Neural cell (in vitro differentiated cells): ENCODE data around the gene GALNT16. TPM values are rescaled to one million over a fixed set of nuclear protein-coding genes. Genes with fewer than 3 reads are reported as not detected.

ENCODE experiments used
- H2AFZ ChIP-seq: fragments of 200-600, 300-800 bp; sonication (generic), shearing (Covaris generic); 2 replicates; pipeline ENCODE4 v1.6.0; 2014; ENCODE audit warnings: low read depth, mild to moderate bottlenecking, antibody characterized with exemption, low read length, moderate library complexity
- H3F3A ChIP-seq: fragments of 200-600 bp; shearing (Covaris generic); 2 replicates; pipeline ENCODE4 v1.6.1; 2016; ENCODE audit warnings: mild to moderate bottlenecking, moderate library complexity, mixed read lengths, antibody characterized with exemption, low read length; ENCODE audit not compliant: insufficient read depth, poor library complexity, severe bottlenecking
- H3K27ac ChIP-seq: fragments of 200-600, 300-800 bp; sonication (generic), shearing (Covaris generic); 2 replicates; pipeline ENCODE4 v1.5.1; 2014; ENCODE audit warnings: mild to moderate bottlenecking, low read length, moderate library complexity
- H3K27me3 ChIP-seq: fragments of 300-800, 200-600 bp; sonication (generic), shearing (Covaris generic); 2 replicates; pipeline ENCODE4 v1.6.0; 2014; ENCODE audit warnings: mild to moderate bottlenecking, low read depth, low read length, moderate library complexity; ENCODE audit not compliant: insufficient read depth
- H3K36me3 ChIP-seq: fragments of 300-800, 200-600 bp; sonication (generic), shearing (Covaris generic); 2 replicates; pipeline ENCODE4 v1.5.1; 2014; ENCODE audit warnings: mild to moderate bottlenecking, antibody characterized with exemption, low read length, moderate library complexity; ENCODE audit not compliant: insufficient read depth
- H3K4me2 ChIP-seq: fragments of 300-800, 200-600 bp; sonication (generic), shearing (Covaris generic); 2 replicates; pipeline ENCODE4 v1.6.0; 2014; ENCODE audit warnings: mild to moderate bottlenecking, low read length
- H3K4me3 ChIP-seq: fragments of 300-800, 200-600 bp; sonication (generic), shearing (Covaris generic); 2 replicates; pipeline ENCODE4 v1.5.1; 2014; ENCODE audit warnings: mild to moderate bottlenecking, low read length, moderate library complexity
- H3K79me2 ChIP-seq: fragments of 200-600 bp; shearing (Covaris generic); replicated peaks from 2 replicates; pipeline ENCODE4 v1.6.0; 2014; ENCODE audit warnings: mild to moderate bottlenecking, low read length, moderate library complexity; ENCODE audit not compliant: insufficient read depth
- H3K9ac ChIP-seq: fragments of 300-800, 200-600 bp; sonication (generic), shearing (Covaris generic); 2 replicates; pipeline ENCODE4 v1.6.1; 2016; ENCODE audit warnings: mild to moderate bottlenecking, low read length, mixed read lengths
- H3K9me2 ChIP-seq: fragments of 200-600 bp; shearing (Covaris generic); 2 replicates; pipeline ENCODE4 v1.6.1; 2016; ENCODE audit warnings: mild to moderate bottlenecking, low read length, mixed read lengths; ENCODE audit not compliant: insufficient read depth
- H3K9me3 ChIP-seq: fragments of 200-600, 300-800 bp; sonication (generic), shearing (Covaris generic); 2 replicates; pipeline ENCODE4 v1.6.1; 2016; ENCODE audit warnings: mild to moderate bottlenecking, mixed run types, low read length, moderate library complexity, mixed read lengths
- H4K20me1 ChIP-seq: fragments of 200-600 bp; shearing (Covaris generic); 2 replicates; pipeline ENCODE4 v1.6.1; 2016; ENCODE audit warnings: mild to moderate bottlenecking, mixed run types; ENCODE audit not compliant: insufficient read depth
- CTCF ChIP-seq: fragments of 450-650 bp; IDR thresholded peaks from 2 replicates; pipeline ENCODE4 v1.5.1; 2014; ENCODE audit warnings: antibody characterized with exemption, mild to moderate bottlenecking, moderate library complexity; ENCODE audit not compliant: poor library complexity, severe bottlenecking
- EP300 ChIP-seq: fragments of 450-650 bp; conservative IDR thresholded peaks from 2 replicates; pipeline ENCODE4 v1.6.1; 2014; ENCODE audit warnings: antibody characterized with exemption, mild to moderate bottlenecking, moderate library complexity; ENCODE audit not compliant: poor library complexity, severe bottlenecking
- EZH2 ChIP-seq: fragments of 200-600, 300-800 bp; shearing (Covaris generic), sonication (generic); IDR thresholded peaks from 2 replicates; pipeline ENCODE4 v1.6.1; 2014; ENCODE audit warnings: antibody characterized with exemption, low read length, borderline replicate concordance, mild to moderate bottlenecking; ENCODE audit not compliant: insufficient read depth, poor library complexity, severe bottlenecking
- MXI1 ChIP-seq: fragments of 450-650 bp; conservative IDR thresholded peaks from 2 replicates; pipeline ENCODE4 v1.6.1; 2014; ENCODE audit warnings: antibody characterized with exemption, mild to moderate bottlenecking; ENCODE audit not compliant: poor library complexity, severe bottlenecking
- POLR2AphosphoS5 ChIP-seq: IDR thresholded peaks from 2 replicates; pipeline ENCODE4 v1.6.1; 2012
- RAD21 ChIP-seq: fragments of 450-650 bp; conservative IDR thresholded peaks from 2 replicates; pipeline ENCODE4 v1.6.1; 2014; ENCODE audit warnings: antibody characterized with exemption, mild to moderate bottlenecking, moderate library complexity
- SMC3 ChIP-seq: fragments of 450-650 bp; conservative IDR thresholded peaks from 2 replicates; pipeline ENCODE4 v1.6.1; 2014; ENCODE audit warnings: antibody characterized with exemption, mild to moderate bottlenecking, moderate library complexity; ENCODE audit not compliant: poor library complexity
- TAF1 ChIP-seq: IDR thresholded peaks from 2 replicates; pipeline ENCODE4 v1.6.1; 2012; ENCODE audit warnings: low read depth
- polyA plus RNA-seq: library from polyadenylated mRNA; depleted of rRNA; stranded (reverse); fragments of >200 nt; gene quantifications from 2 replicates; pipeline ENCODE4 v1.2.3, GENCODE V29; 2014
- TF ChIP-seq, protein P1 (sequence below): IDR thresholded peaks from 2 replicates; pipeline ENCODE4 v1.6.1; 2012; ENCODE audit warnings: borderline replicate concordance

GALNT16 gene
- polyA plus RNA-seq, 1 donor from 2014 or later: 23.8 TPM

GRCh38 chr14:69368381-69368780 lies 108.4 kb downstream of the GALNT16 start:
- TF ChIP-seq MXI1 (no peak), SMC3 (no peak), EP300 (no peak), CTCF (no peak), EZH2 (no peak), RAD21 (no peak), TAF1 (no peak), POLR2AphosphoS5 (no peak)
- TF ChIP-seq, protein P1, sequence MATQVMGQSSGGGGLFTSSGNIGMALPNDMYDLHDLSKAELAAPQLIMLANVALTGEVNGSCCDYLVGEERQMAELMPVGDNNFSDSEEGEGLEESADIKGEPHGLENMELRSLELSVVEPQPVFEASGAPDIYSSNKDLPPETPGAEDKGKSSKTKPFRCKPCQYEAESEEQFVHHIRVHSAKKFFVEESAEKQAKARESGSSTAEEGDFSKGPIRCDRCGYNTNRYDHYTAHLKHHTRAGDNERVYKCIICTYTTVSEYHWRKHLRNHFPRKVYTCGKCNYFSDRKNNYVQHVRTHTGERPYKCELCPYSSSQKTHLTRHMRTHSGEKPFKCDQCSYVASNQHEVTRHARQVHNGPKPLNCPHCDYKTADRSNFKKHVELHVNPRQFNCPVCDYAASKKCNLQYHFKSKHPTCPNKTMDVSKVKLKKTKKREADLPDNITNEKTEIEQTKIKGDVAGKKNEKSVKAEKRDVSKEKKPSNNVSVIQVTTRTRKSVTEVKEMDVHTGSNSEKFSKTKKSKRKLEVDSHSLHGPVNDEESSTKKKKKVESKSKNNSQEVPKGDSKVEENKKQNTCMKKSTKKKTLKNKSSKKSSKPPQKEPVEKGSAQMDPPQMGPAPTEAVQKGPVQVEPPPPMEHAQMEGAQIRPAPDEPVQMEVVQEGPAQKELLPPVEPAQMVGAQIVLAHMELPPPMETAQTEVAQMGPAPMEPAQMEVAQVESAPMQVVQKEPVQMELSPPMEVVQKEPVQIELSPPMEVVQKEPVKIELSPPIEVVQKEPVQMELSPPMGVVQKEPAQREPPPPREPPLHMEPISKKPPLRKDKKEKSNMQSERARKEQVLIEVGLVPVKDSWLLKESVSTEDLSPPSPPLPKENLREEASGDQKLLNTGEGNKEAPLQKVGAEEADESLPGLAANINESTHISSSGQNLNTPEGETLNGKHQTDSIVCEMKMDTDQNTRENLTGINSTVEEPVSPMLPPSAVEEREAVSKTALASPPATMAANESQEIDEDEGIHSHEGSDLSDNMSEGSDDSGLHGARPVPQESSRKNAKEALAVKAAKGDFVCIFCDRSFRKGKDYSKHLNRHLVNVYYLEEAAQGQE: no peak
- Histone ChIP-seq H3K36me3 (no peaks in the 10 kb centered on the region), H3F3A (no peaks in the 10 kb centered on the region), H3K4me3 (no peak overlapping the region), H3K9me2 (no peaks in the 10 kb centered on the region), H3K79me2 (no peaks in the 10 kb centered on the region), H3K27ac (no peak overlapping the region), H3K27me3 (no peaks in the 10 kb centered on the region), H3K4me2 (no peak overlapping the region), H3K9ac (no peak overlapping the region), H3K9me3 (no peaks in the 10 kb centered on the region), H2AFZ (no peak overlapping the region), H4K20me1 (no peaks in the 10 kb centered on the region)

DNA sequence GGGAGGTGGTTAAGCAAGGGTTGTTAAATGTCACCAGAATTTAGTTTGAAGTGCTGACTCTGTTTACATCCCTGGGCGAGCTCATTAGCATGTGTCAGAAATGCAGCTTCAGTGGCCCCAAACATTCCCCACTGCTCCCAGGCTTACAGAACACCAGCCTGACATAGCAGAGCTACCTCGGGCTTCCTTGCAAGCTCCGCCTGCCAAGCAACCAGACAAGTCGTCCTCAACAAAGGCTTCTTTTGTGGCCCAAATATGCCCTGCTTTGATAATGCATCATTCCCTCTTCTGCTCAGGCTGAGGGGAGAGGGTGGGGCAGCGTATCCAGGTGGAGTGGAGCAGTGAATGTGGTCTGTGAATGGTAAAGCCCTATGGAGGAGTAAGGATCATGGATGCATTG lies 110.1 kb downstream of the GALNT16 start:
- no peak overlapping the region for H2AFZ ChIP-seq
- no peaks in the 10 kb centered on the region for H4K20me1 ChIP-seq
- H3K4me3 ChIP-seq: no peak overlapping the region
- no peak overlapping the region for H3K27ac ChIP-seq
- no peak overlapping the region for H3K4me2 ChIP-seq
- H3K27me3 ChIP-seq: no peaks in the 10 kb centered on the region
- no peaks in the 10 kb centered on the region for H3F3A ChIP-seq
- H3K79me2 ChIP-seq: no peaks in the 10 kb centered on the region
- no peaks in the 10 kb centered on the region for H3K9me3 ChIP-seq
- TF ChIP-seq SMC3 (no peak), CTCF (no peak), MXI1 (no peak), RAD21 (no peak), EZH2 (no peak), EP300 (no peak), POLR2AphosphoS5 (no peak), TAF1 (no peak)
- TF ChIP-seq, protein P1: no peak
- no peaks in the 10 kb centered on the region for H3K36me3 ChIP-seq
- no peaks in the 10 kb centered on the region for H3K9me2 ChIP-seq
- no peak overlapping the region for H3K9ac ChIP-seq
